Keratinocyte (primary cell): ENCODE measurements around the gene MBTPS1. TPM values are rescaled to one million over a fixed set of nuclear protein-coding genes. Genes with fewer than 3 reads are reported as not detected.

Experiments used
- DNase-seq: peaks from one replicate; pipeline ENCODE4 v3.0.0-alpha.2; 2011; ENCODE audit warnings: low read depth, missing footprints, low spot score
- FAIRE-seq: peaks from 2 replicates; lab custom pipeline; 2011; peaks lifted over from hg19 to GRCh38; lab: Jason Lieb, UNC
- H2AFZ ChIP-seq: 2 replicates; pipeline ENCODE4 v1.6.0; 2012; ENCODE audit warnings: low read length, control low read depth, inconsistent platforms; ENCODE audit not compliant: control insufficient read depth
- H3K27ac ChIP-seq: 2 replicates; pipeline ENCODE4 v1.5.1; 2011; ENCODE audit warnings: low read length; ENCODE audit not compliant: control insufficient read depth, insufficient read depth
- H3K27me3 ChIP-seq: 3 replicates; pipeline ENCODE4 v1.6.0; 2011; ENCODE audit warnings: low read length; ENCODE audit not compliant: control insufficient read depth, insufficient read depth; ENCODE audit errors: extremely low read depth
- H3K36me3 ChIP-seq, 2 experiments: 2 replicates in 1 of 2; 3 replicates in 1 of 2; pipeline ENCODE4 v1.5.1; 2011; ENCODE audit warnings: low read length in 2 of 2, mild to moderate bottlenecking in 1 of 2; ENCODE audit not compliant: control insufficient read depth in 2 of 2, insufficient read depth in 2 of 2; ENCODE audit errors: extremely low read depth in 1 of 2
- H3K4me1 ChIP-seq: 3 replicates; pipeline ENCODE4 v1.5.1; 2011; ENCODE audit warnings: low read length; ENCODE audit not compliant: control insufficient read depth, insufficient read depth; ENCODE audit errors: extremely low read depth
- H3K4me2 ChIP-seq: 3 replicates; pipeline ENCODE4 v1.6.0; 2011; ENCODE audit warnings: low read depth, low read length; ENCODE audit not compliant: control insufficient read depth, insufficient read depth; ENCODE audit errors: extremely low read depth
- H3K4me3 ChIP-seq, 3 experiments: fragments of 200-600 bp in 1 of 3; sonication (generic) in 1 of 3; 2 replicates in 2 of 3; 3 replicates in 1 of 3; pipeline ENCODE4 v1.5.1; 2011 to 2016; ENCODE audit warnings: low read length in 3 of 3, mild to moderate bottlenecking in 3 of 3, control low read depth in 2 of 3, inconsistent platforms in 1 of 3, low read depth in 1 of 3, mixed read lengths in 1 of 3, mixed run types in 1 of 3, moderate library complexity in 1 of 3; ENCODE audit not compliant: control insufficient read depth in 2 of 3, insufficient read depth in 2 of 3; ENCODE audit errors: extremely low read depth in 1 of 3
- H3K79me2 ChIP-seq: 2 replicates; pipeline ENCODE4 v1.6.0; 2012; ENCODE audit warnings: low read length; ENCODE audit not compliant: control insufficient read depth, insufficient read depth
- H3K9ac ChIP-seq: 3 replicates; pipeline ENCODE4 v1.6.0; 2011; ENCODE audit warnings: low read length; ENCODE audit not compliant: control insufficient read depth, insufficient read depth; ENCODE audit errors: extremely low read depth
- H3K9me1 ChIP-seq: 3 replicates; pipeline ENCODE4 v1.6.0; 2011; ENCODE audit warnings: low read length; ENCODE audit not compliant: control insufficient read depth, insufficient read depth; ENCODE audit errors: extremely low read depth
- H3K9me3 ChIP-seq: 2 replicates; pipeline ENCODE4 v1.5.1; 2012; ENCODE audit warnings: low read depth, low read length; ENCODE audit not compliant: control insufficient read depth
- H4K20me1 ChIP-seq: 3 replicates; pipeline ENCODE4 v1.6.0; 2011; ENCODE audit warnings: low read length; ENCODE audit not compliant: control insufficient read depth, insufficient read depth; ENCODE audit errors: extremely low read depth
- CTCF ChIP-seq, 3 experiments: IDR thresholded peaks in 1 of 3; conservative IDR thresholded peaks in 1 of 3; optimal IDR thresholded peaks in 1 of 3; 2 replicates in 2 of 3; 3 replicates in 1 of 3; pipeline versions ENCODE3 to v1.5.1; 2011; ENCODE audit warnings: low read length in 3 of 3, mild to moderate bottlenecking in 3 of 3, moderate library complexity in 2 of 3, control low read depth in 1 of 3, inconsistent platforms in 1 of 3; ENCODE audit not compliant: insufficient read depth in 2 of 3; ENCODE audit errors: extremely low read depth in 1 of 3
- EZH2 ChIP-seq: IDR thresholded peaks from one replicate; pipeline ENCODE4 v1.6.1; 2012; ENCODE audit warnings: inconsistent platforms, mild to moderate bottlenecking, low read length, moderate library complexity
- dilution Hi-C: fragments of 300-500 bp; cut with MboI; formaldehyde crosslinking; loops from one replicate; pipeline ENCODE4 v1.7.0; 2020; ENCODE audit warnings: low sequenced_read_pairs; ENCODE audit not compliant: extremely low pct_ligation_motif_present
- polyA plus RNA-seq, 5 experiments: library from polyadenylated mRNA; depleted of rRNA in 3 of 5; stranded (reverse) in 3 of 5; stranded (forward) in 1 of 5; unstranded in 1 of 5; fragments of >200 nt; gene quantifications; 1 replicate in 1 of 5; 2 replicates in 3 of 5; 3 replicates in 1 of 5; pipeline versions ENCODE4 v1.2.1 to v1.2.3, GENCODE V29; 2011 to 2012; ENCODE audit warnings: missing spikeins in 2 of 5, low read depth in 1 of 5, low replicate concordance in 1 of 5

MBTPS1 gene
- polyA plus RNA-seq, 1 donor (not counting 4 experiments of a cell fraction or from before 2014, with no cell fraction given): 56.0 TPM

- Histone ChIP-seq H3K4me3 (no peak overlapping the region), H4K20me1 (no peaks in the 10 kb centered on the region), H3K4me2 (no peak overlapping the region), H2AFZ (no peak overlapping the region), H3K36me3 (peaks cover 0 to 4% of the 10 kb centered on the region in 2 experiments), H3K27me3 (peaks cover 21% of the 10 kb centered on the region), H3K9me1 (no peaks in the 10 kb centered on the region), H3K4me1 (no peaks in the 10 kb centered on the region), H3K79me2 (no peaks in the 10 kb centered on the region), H3K9me3 (no peaks in the 10 kb centered on the region), H3K27ac (no peak overlapping the region), H3K9ac (no peak overlapping the region)
- TF ChIP-seq CTCF (optimal IDR thresholded peaks at IDR 0.05 in 1 of 3, IDR thresholded peaks at IDR 0.05 in 1 of 3, conservative IDR thresholded peaks at IDR 0.05 in 1 of 3; ENCODE audit: extremely low read depth in 1 of 3, insufficient read depth in 2 of 3, low read length in 3 of 3) (no peak), EZH2 (no peak)
- dilution Hi-C loops: no loop called here
- no peak for FAIRE-seq
- DNase-seq: no peak
Observed at GRCh38 chr16:84047206-84047605, 69.5 kb downstream of the MBTPS1 start.

- Histone ChIP-seq H3K9me1 (no peaks in the 10 kb centered on the region), H3K27ac (no peak overlapping the region), H3K27me3 (peaks cover 34% of the 10 kb centered on the region), H3K9ac (no peak overlapping the region), H3K9me3 (no peaks in the 10 kb centered on the region), H3K4me1 (no peaks in the 10 kb centered on the region), H3K36me3 (peaks cover 0 to 1% of the 10 kb centered on the region in 2 experiments), H4K20me1 (no peaks in the 10 kb centered on the region), H3K4me2 (no peak overlapping the region), H2AFZ (no peak overlapping the region), H3K79me2 (no peaks in the 10 kb centered on the region), H3K4me3 (no peak overlapping the region)
- dilution Hi-C loops: no loop called here
- FAIRE-seq (no peak), DNase-seq (no peak)
- TF ChIP-seq CTCF (optimal IDR thresholded peaks at IDR 0.05 in 1 of 3, IDR thresholded peaks at IDR 0.05 in 1 of 3, conservative IDR thresholded peaks at IDR 0.05 in 1 of 3; ENCODE audit: extremely low read depth in 1 of 3, insufficient read depth in 2 of 3, low read length in 3 of 3) (no peak), EZH2 (no peak)
Observed at GRCh38 chr16:84045818-84046470, 70.8 kb downstream of the MBTPS1 start.
